Kidney tubule cell (primary cell): ENCODE results near the gene IL5.
"Not testable (repeated sequence)": the region's sequence is repeated elsewhere in the genome, so short reads cannot be mapped to it uniquely, and the experiment has no call there.

Experiments used
- DNase-seq: peaks from one replicate; pipeline ENCODE4 v3.0.0-alpha.2; 2018; ENCODE audit warnings: low spot score

The IL5 gene

GRCh38 chr5:132528866-132529634 is 14.3 kb downstream of the IL5 start:
- DNase-seq = no peak

- DNase-seq = no peak
These were observed 15.3 kb downstream of the IL5 start for GRCh38 chr5:132528021-132528420.

GRCh38 chr5:132526974-132527564 is 16.3 kb downstream of the IL5 start:
- peak; percentile 17 for DNase-seq

- DNase-seq = peak; percentile 75
These were observed 16.9 kb downstream of the IL5 start for GRCh38 chr5:132526290-132526973.

- DNase-seq = no peak
These were observed 18.0 kb downstream of the IL5 start for GRCh38 chr5:132525299-132525724.

- not testable (repeated sequence) for DNase-seq
These were observed 18.4 kb downstream of the IL5 start for GRCh38 chr5:132524877-132525276.

- not testable (repeated sequence) for DNase-seq
These were observed 21.3 kb downstream of the IL5 start for GRCh38 chr5:132522067-132522466.

- DNase-seq = not testable (repeated sequence)
These were observed 29.5 kb downstream of the IL5 start for GRCh38 chr5:132513618-132514336.

GRCh38 chr5:132510076-132510475 is 33.2 kb downstream of the IL5 start:
- peak; percentile 75 for DNase-seq

- peak; percentile 58 for DNase-seq
These were observed 37.1 kb downstream of the IL5 start for GRCh38 chr5:132506094-132506692.

GRCh38 chr5:132505641-132506040 is 37.7 kb downstream of the IL5 start:
- no peak for DNase-seq

- DNase-seq = no peak
These were observed 38.6 kb downstream of the IL5 start for GRCh38 chr5:132504746-132505145.

GRCh38 chr5:132503244-132503643 is 40.1 kb downstream of the IL5 start:
- no peak for DNase-seq

- DNase-seq = no peak
These were observed 41.1 kb downstream of the IL5 start for GRCh38 chr5:132501961-132502931.

GRCh38 chr5:132501629-132501956 is 41.7 kb downstream of the IL5 start:
- DNase-seq = no peak

GRCh38 chr5:132500931-132501628 is 42.2 kb downstream of the IL5 start:
- DNase-seq = peak; percentile 69

- DNase-seq = no peak
These were observed 42.9 kb downstream of the IL5 start for GRCh38 chr5:132500244-132500930.

GRCh38 chr5:132499440-132500243 is 43.7 kb downstream of the IL5 start:
- DNase-seq = peak; percentile 73
